ENCODE data around the gene ADRM1. TPM values are rescaled to one million over a fixed set of nuclear protein-coding genes. Genes with fewer than 3 reads are reported as not detected.

The ADRM1 gene
- total RNA-seq, 1 donor from 2014 or later: 188 TPM

- H3K9me3 Mint-ChIP-seq: no peaks in the 10 kb centered on the region
- no peak overlapping the region for H3K4me3 Mint-ChIP-seq
- no peaks in the 10 kb centered on the region for H3K27me3 Mint-ChIP-seq (ENCODE audit: insufficient read depth)
- no peak overlapping the region for H3K27ac Mint-ChIP-seq
- DNase-seq (ENCODE audit: low spot score): no peak
- H3K4me1 Mint-ChIP-seq (ENCODE audit: low read depth): no peaks in the 10 kb centered on the region
- intact Hi-C loops (cut with micrococcal nuclease): no loop called here
- peaks cover 14% of the 10 kb centered on the region for H3K36me3 Mint-ChIP-seq (ENCODE audit: low read depth)
Measured at GRCh38 chr20:62293946-62294345, 8.9 kb upstream of the ADRM1 start.

GRCh38 chr20:62294516-62294915 lies 8.3 kb upstream of the ADRM1 start:
- Mint-ChIP-seq H3K27me3 (ENCODE audit: insufficient read depth) (no peaks in the 10 kb centered on the region), H3K4me1 (ENCODE audit: low read depth) (no peaks in the 10 kb centered on the region), H3K36me3 (ENCODE audit: low read depth) (peaks cover 14% of the 10 kb centered on the region), H3K27ac (no peak overlapping the region), H3K4me3 (no peak overlapping the region), H3K9me3 (no peaks in the 10 kb centered on the region)
- intact Hi-C loops (cut with micrococcal nuclease): no loop called here
- no peak for DNase-seq (ENCODE audit: low spot score)

- Mint-ChIP-seq H3K4me3 (no peak overlapping the region), H3K4me1 (ENCODE audit: low read depth) (peaks cover 8% of the 10 kb centered on the region), H3K27ac (no peak overlapping the region), H3K36me3 (ENCODE audit: low read depth) (peaks cover 12% of the 10 kb centered on the region), H3K27me3 (ENCODE audit: insufficient read depth) (no peaks in the 10 kb centered on the region), H3K9me3 (no peaks in the 10 kb centered on the region)
- no peak for DNase-seq (ENCODE audit: low spot score)
- intact Hi-C loops (cut with micrococcal nuclease): no loop called here
Measured at GRCh38 chr20:62296724-62297448, 5.9 kb upstream of the ADRM1 start.

DNA sequence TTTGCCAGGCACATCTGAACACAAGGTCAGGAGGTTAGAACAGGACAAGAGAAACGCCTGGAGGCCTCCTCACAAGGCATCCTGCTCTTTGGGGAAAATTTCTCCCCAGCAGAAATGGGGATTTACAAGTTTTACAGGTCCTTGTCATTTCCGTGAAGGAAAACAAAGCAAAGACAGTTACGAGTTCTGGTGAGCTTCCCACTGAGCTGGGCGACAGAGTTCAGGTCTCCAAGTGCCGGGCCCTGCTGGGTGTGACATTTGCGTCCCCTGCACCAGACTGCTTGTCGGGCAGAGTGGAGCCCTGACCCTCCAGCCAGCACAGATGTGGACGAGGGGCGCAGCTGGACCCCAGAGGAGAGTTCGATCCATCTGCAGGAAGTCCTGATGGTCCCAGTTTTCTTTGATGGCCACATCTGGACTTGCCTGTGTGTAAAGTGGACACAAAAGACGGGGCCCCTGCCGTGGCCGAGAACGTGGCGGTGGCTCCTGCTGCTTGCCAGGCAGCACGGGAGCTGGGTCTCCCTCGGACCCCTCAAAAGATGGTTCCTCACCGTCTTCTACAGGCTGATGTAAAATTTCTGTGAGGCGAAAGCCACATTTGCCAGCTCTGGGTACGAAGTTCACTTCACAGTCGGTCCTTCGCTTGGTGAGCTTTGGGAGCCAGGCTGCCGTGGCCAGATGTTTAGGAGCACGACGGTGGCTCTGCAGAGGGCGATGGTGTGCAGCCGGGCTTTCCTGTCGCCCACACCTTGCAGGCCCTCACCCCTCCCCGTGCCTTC lies 5.2 kb upstream of the ADRM1 start:
- Mint-ChIP-seq H3K27ac (no peak overlapping the region), H3K36me3 (ENCODE audit: low read depth) (peaks cover 10% of the 10 kb centered on the region), H3K4me1 (ENCODE audit: low read depth) (peaks cover 10% of the 10 kb centered on the region), H3K9me3 (no peaks in the 10 kb centered on the region), H3K27me3 (ENCODE audit: insufficient read depth) (no peaks in the 10 kb centered on the region), H3K4me3 (no peak overlapping the region)
- intact Hi-C loops (cut with micrococcal nuclease): no loop called here
- DNase-seq (ENCODE audit: low spot score): no peak

DNA sequence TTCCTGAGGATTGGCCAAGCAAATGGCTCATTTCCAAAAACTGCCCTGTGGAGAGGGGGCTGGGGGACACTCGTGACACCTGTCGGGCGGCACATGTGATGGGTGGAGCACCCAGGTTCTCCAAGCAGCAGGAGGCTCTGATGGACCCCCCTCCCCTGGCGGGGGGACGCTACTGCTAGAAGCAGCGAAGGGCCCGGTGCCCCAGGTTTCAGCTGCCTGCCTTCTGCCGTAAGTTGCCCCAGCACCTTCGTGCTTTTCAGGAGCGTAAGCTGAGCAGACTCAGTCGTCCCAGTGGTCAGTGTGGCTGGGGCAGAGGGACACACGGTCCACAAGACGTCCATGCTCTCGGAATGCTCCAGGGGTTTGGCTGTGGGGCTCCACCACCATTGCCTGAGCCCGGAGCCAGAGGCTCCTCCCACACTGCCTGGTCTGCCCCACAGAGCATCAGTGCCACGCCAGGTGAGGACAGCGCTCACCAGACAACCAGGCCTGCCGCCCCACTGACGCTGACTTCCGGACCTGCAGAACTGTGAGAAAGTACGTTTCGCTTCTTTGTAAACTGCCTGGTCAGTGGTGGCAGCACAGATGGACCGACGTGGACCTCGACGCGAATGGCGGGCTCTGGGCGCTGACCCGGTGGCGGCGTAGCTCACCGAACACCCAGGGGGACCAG lies 4.1 kb upstream of the ADRM1 start:
- no peak for DNase-seq (ENCODE audit: low spot score)
- intact Hi-C loops (cut with micrococcal nuclease): no loop called here
- peaks cover 10% of the 10 kb centered on the region for H3K4me1 Mint-ChIP-seq (ENCODE audit: low read depth)
- H3K4me3 Mint-ChIP-seq: no peak overlapping the region
- H3K36me3 Mint-ChIP-seq (ENCODE audit: low read depth): peaks cover 8% of the 10 kb centered on the region
- no peaks in the 10 kb centered on the region for H3K27me3 Mint-ChIP-seq (ENCODE audit: insufficient read depth)
- no peak overlapping the region for H3K27ac Mint-ChIP-seq
- no peaks in the 10 kb centered on the region for H3K9me3 Mint-ChIP-seq

DNA sequence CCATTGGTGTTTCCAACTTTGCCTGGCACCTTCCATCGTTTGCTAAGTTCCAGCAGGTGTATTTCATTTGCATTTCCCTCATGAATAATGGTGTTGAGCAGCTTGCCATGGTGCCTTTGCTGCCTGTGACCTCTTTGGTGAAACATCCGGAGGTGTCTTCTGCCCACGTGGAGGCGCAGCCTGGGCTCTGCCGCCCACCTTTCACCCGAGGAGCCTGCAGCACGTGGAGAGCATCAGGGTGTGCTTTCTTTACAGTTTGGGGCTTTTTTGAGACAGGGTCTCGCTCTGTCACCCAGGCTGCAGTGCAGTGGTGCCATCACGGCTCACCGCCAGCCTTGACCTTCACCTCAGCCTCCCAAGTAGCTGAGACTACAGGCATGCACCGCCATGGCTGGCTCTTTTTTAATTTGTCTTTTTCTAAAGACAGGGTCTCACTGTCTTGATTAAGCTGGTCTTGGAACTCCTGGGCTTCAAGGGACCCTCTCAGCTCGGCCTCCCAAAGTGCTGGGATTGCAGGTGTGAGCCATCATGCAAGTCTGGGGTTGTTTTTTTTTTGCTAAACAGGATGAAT lies 3.0 kb upstream of the ADRM1 start:
- H3K4me3 Mint-ChIP-seq: no peak overlapping the region
- peaks cover 9% of the 10 kb centered on the region for H3K36me3 Mint-ChIP-seq (ENCODE audit: low read depth)
- no peak overlapping the region for H3K27ac Mint-ChIP-seq
- no peak for DNase-seq (ENCODE audit: low spot score)
- intact Hi-C loops (cut with micrococcal nuclease): loop anchor here (5.0 kb wide), 3 partner anchors 68 to 287 kb away; partner anchors contain the start of genes LAMA5 and TAF4
- H3K27me3 Mint-ChIP-seq (ENCODE audit: insufficient read depth): no peaks in the 10 kb centered on the region
- peaks cover 19% of the 10 kb centered on the region for H3K4me1 Mint-ChIP-seq (ENCODE audit: low read depth)
- no peaks in the 10 kb centered on the region for H3K9me3 Mint-ChIP-seq

DNA sequence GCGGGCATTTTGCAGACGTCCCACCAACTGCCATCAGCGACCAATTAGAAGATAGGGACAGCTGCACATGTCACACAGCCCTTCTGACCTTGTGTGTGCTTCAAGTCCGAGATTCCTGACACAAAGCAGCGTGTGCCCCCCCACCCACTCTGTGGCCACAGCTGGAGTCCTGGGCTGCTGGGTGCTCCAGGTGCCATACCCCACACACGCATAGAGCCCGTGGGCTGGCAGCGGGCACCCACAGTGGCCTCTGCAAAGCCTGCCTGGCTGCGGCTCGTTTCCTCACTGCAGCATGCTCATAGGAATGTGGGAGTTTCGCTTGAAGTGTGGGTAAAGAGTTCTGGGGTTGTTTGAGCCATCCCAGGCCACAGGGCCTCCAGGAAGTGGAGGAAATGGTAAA lies 2.5 kb upstream of the ADRM1 start:
- Mint-ChIP-seq H3K9me3 (no peaks in the 10 kb centered on the region), H3K4me1 (ENCODE audit: low read depth) (peaks cover 24% of the 10 kb centered on the region), H3K27me3 (ENCODE audit: insufficient read depth) (no peaks in the 10 kb centered on the region), H3K4me3 (no peak overlapping the region), H3K27ac (no peak overlapping the region), H3K36me3 (ENCODE audit: low read depth) (peaks cover 11% of the 10 kb centered on the region)
- intact Hi-C loops (cut with micrococcal nuclease): loop anchor here (5.0 kb wide), 3 partner anchors 67 to 288 kb away; partner anchors contain the start of genes LAMA5 and TAF4
- no peak for DNase-seq (ENCODE audit: low spot score)

DNA sequence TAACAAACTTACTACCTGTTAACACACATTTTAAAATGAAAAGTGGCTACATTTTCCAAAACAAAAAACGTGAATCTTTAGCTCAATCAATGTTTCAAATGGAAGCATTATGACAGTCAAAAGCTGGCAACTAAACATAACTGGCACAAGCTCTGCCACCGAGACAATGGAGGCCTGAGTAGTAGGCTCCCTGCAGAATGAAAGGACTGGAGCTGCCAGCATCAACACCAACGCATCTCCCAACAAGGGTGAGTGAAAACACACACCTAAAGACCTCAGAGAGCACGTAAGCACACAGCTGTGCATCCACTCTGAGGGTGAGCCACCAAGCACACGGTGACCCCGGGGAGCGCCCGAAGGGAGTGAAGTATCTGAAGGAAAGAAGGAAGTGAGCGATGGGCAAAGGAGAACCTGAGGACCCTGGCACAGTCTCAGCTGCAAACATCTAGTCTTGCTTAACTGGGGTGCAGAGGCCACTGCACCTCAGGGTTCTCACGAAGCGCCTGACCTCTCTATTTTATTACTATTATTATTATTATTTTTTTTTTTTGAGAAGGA lies 1.6 kb upstream of the ADRM1 start:
- Mint-ChIP-seq H3K27me3 (ENCODE audit: insufficient read depth) (no peaks in the 10 kb centered on the region), H3K4me3 (peak overlapping the region; percentile 98), H3K27ac (no peak overlapping the region), H3K4me1 (ENCODE audit: low read depth) (peaks cover 28% of the 10 kb centered on the region), H3K36me3 (ENCODE audit: low read depth) (peaks cover 15% of the 10 kb centered on the region), H3K9me3 (no peaks in the 10 kb centered on the region)
- intact Hi-C loops (cut with micrococcal nuclease): loop anchor here (5.0 kb wide), 3 partner anchors 66 to 289 kb away; partner anchors contain the start of genes LAMA5 and TAF4
- no peak for DNase-seq (ENCODE audit: low spot score)

DNA sequence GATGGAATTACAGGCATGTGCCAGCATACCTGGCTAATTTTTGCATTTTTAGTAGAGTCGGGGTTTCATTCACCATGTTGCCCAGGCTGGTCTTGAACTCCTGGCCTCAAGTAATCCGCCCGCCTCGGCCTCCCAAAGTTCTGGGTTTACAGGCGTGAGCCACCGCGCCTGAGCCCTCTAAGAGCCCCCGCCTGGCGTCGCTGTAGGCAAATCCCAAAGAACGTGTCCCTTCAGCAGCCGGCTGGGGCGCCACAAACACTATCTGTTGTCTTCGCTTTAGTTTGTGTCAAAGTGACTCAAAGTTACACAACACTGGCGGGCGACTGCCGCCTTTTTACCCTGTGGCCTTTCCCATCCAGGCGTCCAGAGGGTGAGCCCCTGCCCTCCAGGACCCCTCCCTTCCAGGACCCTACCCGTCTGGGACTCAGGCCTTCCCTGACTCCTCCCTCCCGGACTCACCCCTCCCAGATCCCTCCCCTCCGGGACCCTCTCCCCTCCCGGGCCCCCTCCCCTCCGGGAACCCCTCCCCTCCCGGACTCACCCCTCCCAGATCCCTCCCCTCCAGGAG lies 940 bp upstream of the ADRM1 start:
- Mint-ChIP-seq H3K36me3 (ENCODE audit: low read depth) (peaks cover 15% of the 10 kb centered on the region), H3K27ac (peak overlapping the region; percentile 100), H3K27me3 (ENCODE audit: insufficient read depth) (no peaks in the 10 kb centered on the region), H3K4me1 (ENCODE audit: low read depth) (peaks cover 28% of the 10 kb centered on the region), H3K9me3 (no peaks in the 10 kb centered on the region), H3K4me3 (peak overlapping the region; percentile 98)
- intact Hi-C loops (cut with micrococcal nuclease): loop anchor here (1.0 to 5.0 kb wide), 16 partner anchors 64 to 636 kb away; partner anchors contain the start of genes CABLES2, GID8, LAMA5 and OSBPL2
- DNase-seq (ENCODE audit: low spot score): peak; percentile 84

- Mint-ChIP-seq H3K27ac (peak overlapping the region; percentile 100), H3K36me3 (ENCODE audit: low read depth) (peaks cover 15% of the 10 kb centered on the region)
Measured at GRCh38 chr20:62303062-62303339, 204 bp downstream of the ADRM1 start.

DNA sequence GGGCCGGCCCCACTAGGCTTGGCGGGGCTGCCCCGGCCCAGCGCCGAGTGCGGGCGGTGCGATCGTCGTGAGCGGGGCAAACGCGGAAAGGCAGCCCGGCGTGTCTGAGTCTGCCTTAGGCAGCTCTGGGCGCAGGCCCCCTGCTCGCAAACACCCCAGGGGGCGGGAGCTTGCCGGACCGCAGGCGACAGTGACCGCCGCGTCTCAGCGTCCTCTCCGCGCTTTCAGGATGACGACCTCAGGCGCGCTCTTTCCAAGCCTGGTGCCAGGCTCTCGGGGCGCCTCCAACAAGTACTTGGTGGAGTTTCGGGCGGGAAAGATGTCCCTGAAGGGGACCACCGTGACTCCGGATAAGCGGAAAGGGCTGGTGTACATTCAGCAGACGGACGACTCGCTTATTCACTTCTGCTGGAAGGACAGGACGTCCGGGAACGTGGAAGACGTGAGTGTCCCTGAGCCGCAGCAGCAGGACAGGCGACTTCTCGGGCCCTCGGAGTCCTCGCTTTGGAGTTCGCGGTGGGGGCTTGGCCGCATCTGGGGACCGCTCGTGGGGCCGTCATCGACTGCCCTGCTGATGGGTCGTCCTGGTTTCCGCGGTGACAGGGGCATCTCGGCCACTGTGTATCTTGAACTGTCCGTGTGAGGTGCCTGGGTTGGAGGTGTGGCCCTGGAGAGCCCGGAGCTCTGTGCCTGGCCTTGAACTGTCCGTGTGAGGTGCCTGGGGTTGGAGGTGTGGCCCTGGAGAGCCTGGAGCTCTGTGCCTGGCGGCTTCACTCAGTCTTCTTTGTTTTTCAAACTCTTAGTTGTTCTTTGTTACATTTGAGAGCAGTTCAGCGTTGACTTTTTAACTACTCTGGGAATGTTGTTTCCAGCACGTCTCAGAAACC lies 786 bp downstream of the ADRM1 start:
- no peaks in the 10 kb centered on the region for H3K9me3 Mint-ChIP-seq
- intact Hi-C loops (cut with micrococcal nuclease): loop anchor here (1.0 to 5.0 kb wide), 7 partner anchors 18 to 559 kb away; partner anchors contain the start of genes LAMA5, PSMA7, SLCO4A1 and SS18L1
- H3K27me3 Mint-ChIP-seq (ENCODE audit: insufficient read depth): no peaks in the 10 kb centered on the region
- DNase-seq (ENCODE audit: low spot score): peak; percentile 18
- H3K4me3 Mint-ChIP-seq: peak overlapping the region; percentile 93
- H3K36me3 Mint-ChIP-seq (ENCODE audit: low read depth): peaks cover 18% of the 10 kb centered on the region
- peak overlapping the region; percentile 70 for H3K27ac Mint-ChIP-seq
- peaks cover 28% of the 10 kb centered on the region for H3K4me1 Mint-ChIP-seq (ENCODE audit: low read depth)

More at GRCh38 chr20:62303062-62303339, 204 bp downstream of the ADRM1 start:
- intact Hi-C loops (cut with micrococcal nuclease): loop anchor here (1.0 to 5.0 kb wide), 7 partner anchors 18 to 560 kb away; partner anchors contain the start of genes LAMA5, PSMA7, SLCO4A1 and SS18L1
- H3K4me3 Mint-ChIP-seq: peak overlapping the region; percentile 98
- no peak for DNase-seq (ENCODE audit: low spot score)
- H3K27me3 Mint-ChIP-seq (ENCODE audit: insufficient read depth): no peaks in the 10 kb centered on the region
- no peaks in the 10 kb centered on the region for H3K9me3 Mint-ChIP-seq
- peaks cover 28% of the 10 kb centered on the region for H3K4me1 Mint-ChIP-seq (ENCODE audit: low read depth)
